Stimulated activated CD4-positive, alpha-beta T cell treated with anti-CD3 and anti-CD28 coated beads, Interleukin-4, amount 100 ng/mL, for 48 hours (primary cell): ENCODE results near the gene ZNF25.
"Not testable (repeated sequence)": the region's sequence is repeated elsewhere in the genome, so short reads cannot be mapped to it uniquely, and the experiment has no call there.

Source experiments
- DNase-seq, 2 donors: peaks; one replicate each; pipeline ENCODE4 v3.0.0-alpha.2; 2020; ENCODE audit warnings: low read depth in 2 of 2

The ZNF25 gene

GRCh38 chr10:37947526-37947925, 28.9 kb downstream of the ZNF25 start:
- no peak for DNase-seq

- no peak for DNase-seq
Measured at GRCh38 chr10:37937864-37938263, 38.6 kb downstream of the ZNF25 start.

GRCh38 chr10:37934791-37935190, 41.7 kb downstream of the ZNF25 start:
- DNase-seq: no peak

- DNase-seq: no peak
Measured at GRCh38 chr10:37930423-37930822, 46.0 kb downstream of the ZNF25 start.

GRCh38 chr10:37908165-37908564, 68.3 kb downstream of the ZNF25 start:
- DNase-seq: not testable (repeated sequence)

- no peak for DNase-seq
Measured at GRCh38 chr10:37906382-37906781, 70.1 kb downstream of the ZNF25 start.
